C1 segment of cervical spinal cord (tissue), 14 donors: Measurements from ENCODE around the gene RGS9.

Source experiments
- DNase-seq, 14 donors: peaks; one replicate each; lab custom pipeline; 2025; lab: John Stamatoyannopoulos, UW

The RGS9 gene

DNA sequence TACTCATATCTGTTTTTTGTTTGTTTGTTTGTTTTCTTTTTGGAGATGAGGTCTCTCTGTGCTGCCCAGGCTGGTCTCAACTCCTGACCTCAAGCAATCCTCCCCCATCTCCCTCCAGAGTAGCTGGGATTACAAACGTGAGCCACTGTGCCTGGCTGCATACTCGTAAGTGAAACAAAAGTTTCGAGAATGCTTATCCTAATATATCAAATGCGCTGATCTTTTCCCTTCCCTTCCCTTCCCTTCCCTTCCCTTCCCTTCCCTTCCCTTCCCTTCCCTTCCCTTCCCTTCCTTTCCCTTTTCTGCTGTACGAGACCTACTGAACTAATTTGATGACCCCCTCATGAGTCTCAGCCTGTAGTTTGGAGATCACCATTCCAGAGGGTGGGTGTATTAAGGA is 122.1 kb downstream of the RGS9 start:
- DNase-seq, result no peak

DNA sequence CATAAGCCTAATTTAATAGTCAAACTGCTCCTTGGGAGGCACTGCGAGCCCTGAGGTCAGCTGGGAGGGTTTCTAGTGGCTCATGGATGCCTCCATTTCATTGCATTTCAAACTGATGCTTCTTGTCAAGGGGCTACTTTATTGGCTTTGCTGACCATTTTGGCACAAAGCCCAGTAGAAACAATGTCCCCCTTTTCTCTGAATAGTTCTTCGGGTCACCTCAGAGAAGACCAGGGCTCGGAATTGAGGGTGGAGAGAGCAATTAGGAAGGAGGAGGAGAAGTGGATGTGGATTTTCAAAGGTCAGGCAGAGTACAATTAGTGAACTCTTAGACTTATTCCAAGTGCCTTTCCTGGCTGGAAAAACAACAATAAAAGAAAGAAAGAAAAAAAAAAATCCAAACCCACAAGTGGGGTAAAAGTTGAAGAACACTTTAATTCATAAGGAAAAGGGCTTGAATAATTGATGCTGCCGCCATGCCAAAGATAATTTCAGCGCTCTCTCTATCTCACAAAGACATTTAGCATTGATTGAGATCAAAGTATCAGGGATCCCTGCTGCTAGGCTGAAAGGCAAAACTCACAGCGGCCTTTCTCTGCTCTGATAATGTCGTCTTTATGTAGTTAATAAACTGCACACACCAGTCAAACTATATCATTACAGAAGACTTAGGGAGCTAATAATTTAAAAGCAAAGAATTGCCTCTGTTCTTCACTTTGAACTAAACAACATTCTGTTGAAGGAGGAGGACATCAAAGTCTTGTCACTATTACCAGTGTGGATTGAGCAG is 122.7 kb downstream of the RGS9 start:
- no peak for DNase-seq

DNA sequence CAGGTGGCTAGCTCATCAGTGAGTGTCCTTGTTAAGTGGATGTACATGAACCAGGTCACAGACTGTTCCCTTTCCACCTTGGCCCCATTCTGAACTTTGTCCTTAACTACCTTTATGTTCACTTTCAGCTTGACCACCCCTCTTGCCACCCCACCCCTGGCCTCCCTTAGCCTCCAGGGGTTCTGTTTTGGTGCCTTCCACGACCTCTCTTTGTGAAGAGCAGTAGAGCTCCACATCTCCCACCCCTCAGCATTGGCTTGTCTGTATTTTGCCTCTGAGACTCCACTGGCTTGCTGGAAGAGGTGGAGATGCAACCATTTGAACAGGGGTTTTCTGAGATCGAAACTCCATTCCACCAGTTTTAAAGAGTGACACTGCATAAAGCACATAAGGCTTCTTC is 123.5 kb downstream of the RGS9 start:
- no peak for DNase-seq

DNA sequence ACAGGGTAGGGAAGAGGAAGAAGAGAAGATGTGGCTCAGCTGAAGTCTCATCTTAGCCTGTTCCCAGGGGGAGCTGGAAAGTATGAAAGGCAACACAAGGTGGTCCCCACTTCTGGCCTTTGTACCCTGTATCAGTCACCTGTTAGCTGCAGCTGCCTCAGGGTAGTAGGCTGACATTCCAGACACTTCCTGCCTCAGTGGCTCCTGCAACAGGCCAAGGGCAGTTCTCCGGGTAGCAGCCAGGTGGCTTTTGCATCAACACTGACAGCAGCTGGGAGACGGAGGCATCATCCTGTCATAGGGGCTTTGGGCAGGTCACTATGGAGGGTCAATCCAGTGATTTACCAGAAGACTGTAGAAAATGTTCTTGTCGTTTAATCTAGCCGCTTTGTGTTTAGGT is 124.0 kb downstream of the RGS9 start:
- DNase-seq, result no peak

DNA sequence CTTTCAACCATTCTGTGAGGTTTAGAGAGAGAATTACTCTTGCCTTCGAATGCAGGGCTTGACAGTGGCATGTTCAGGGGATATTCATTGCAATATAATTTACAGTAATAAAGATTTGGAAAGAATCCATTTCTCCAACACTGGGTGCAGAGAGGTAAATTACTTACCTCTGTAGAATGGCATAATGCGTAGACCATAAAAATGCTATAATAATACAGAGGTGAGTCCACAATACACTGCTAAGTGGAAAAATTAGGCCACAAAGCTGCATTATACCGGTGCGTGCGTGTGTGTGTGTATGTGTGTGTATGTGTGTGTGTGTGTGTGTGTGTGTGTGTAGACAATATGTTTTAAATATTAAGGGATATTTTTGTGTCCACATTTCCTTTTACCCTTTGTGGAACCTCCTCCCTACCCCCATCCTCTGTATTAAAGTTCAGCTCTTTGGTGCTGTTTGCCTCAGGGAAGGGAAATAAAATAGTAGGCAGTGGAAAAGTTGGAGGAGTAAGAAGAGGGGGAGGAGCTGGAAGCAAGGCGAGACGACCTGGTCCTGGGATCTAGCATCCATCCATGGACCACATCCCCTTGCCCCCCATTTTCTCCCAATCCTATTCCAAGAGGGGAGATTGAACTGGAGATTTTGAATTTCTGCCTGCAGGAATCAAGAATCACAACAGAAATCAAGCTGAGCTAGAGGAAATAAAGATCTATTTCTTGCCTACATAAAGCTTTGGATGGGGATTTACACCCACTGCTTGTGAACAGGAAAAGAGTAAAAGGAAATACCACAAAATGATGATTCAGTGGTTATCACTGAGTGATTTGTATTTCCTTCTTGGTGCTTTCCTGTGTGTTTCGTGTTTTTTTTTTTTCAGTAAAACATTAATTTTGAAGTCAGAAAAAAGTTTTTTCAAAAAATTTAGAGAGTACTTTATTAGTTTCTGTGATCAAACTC is 124.8 kb downstream of the RGS9 start:
- DNase-seq, result no peak

DNA sequence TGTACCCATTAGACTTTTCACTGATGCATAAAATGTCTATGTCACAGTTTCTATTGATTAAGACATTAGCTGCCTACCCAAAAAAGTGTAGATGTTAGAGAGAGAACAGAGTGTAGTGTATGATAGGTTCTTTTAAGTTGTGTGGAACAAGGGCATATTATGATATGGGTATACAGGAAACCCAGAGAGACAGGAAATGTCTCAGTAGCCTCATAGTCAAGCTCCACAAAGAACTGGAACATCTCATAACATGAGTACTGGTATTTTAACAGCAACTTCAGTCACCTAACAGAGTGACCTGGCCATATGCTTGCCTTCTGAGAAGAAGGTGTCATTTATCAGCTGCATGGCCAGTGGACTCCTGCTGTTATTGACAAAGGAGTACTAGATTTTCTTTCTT is 128.1 kb downstream of the RGS9 start:
- DNase-seq, result no peak

DNA sequence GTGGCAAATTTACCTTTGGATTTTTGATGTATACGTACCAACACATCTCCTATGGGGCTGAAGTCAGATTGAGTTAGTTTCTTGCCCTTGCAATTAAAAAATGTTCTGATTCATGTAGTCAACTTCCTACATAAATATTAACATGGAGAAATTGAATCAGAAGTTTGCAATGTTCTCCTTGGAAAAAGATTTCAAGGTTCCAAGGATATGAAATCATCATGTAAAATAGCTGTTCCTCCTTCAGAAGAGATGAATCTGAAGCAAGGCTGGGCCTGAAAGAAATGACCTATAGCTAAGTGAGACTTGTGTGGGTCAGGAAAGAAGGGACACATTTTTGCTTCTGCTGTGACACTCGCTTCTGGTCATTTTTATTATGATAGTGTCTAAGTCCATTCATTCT is 131.7 kb downstream of the RGS9 start:
- DNase-seq, result no peak

DNA sequence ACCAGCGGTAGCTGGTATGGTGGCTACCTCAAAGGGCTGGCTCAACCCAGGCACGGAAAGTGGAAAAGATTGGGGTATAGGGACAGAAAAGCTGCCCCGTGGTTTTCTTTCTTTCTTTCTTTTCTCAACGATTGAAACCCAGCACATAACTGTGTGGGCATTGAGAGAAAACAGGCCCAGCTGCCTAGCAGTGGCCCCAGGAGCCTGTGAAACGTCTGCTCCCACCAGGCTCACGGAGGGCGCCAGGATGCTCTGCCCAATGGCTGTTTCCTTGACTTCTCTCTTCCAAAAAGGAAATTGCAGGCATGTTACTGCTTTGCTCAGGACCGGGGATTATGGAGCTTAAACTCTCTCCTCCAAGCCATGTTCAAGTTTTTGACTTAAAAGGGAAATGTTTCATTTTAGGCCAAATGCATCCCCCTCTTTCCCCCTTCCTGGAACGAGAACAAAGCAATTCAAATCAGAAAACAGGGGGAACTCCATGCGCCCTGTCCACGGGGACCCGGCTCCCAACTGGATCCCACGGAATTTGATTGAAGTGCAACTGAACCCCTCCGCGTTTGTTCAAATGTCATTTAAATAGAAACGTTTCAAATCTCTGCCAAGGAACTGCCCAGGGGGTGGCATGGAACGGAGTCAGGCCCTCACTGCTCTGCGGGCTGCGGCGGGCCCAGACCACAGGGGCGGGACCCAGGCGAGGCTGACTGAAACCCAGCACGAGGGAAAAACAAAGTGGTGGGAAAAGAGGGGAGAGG is 133.5 kb downstream of the RGS9 start:
- no peak for DNase-seq

DNA sequence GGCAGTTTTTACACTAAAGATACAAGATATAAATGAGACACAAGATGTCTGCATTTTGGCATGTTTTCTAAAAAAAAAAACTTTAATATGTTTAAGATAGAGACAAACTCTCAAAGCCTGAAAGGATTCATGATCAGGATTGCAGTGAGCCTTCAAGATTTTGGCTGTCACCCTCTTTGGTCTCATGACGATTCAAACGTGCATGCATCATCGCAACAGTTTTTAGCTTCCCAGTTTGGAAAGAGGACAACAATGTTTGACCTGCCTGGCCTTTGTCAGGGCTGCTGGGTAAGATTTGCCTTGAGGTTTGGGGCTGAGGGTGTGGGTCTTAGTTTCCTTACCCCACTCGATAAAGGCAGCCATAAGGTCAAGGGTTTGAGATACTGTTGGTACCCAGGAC is 134.1 kb downstream of the RGS9 start:
- DNase-seq, result no peak
